Activated CD4-positive, alpha-beta memory T cell treated with anti-CD3 and anti-CD28 coated beads, Interleukin-2, amount 10 ng/mL, durations not matched to agents 7 days and 5 days (primary cell): Measurements from ENCODE around the gene PDE8A. TPM values are rescaled to one million over a fixed set of nuclear protein-coding genes. Genes with fewer than 3 reads are reported as not detected.

ENCODE experiments used
- CTCF ChIA-PET: fragments of 350-600 bp; sonication (Branson Sonifier 250); formaldehyde crosslinking; loops from one replicate; lab custom pipeline; 2021; ENCODE audit warnings: antibody characterized with exemption, inconsistent platforms; lab: Charles Lee
- POLR2A ChIA-PET: fragments of 350-600 bp; sonication (Branson Sonifier 250); formaldehyde crosslinking; loops from one replicate; lab custom pipeline; 2021; ENCODE audit warnings: antibody characterized with exemption; lab: Charles Lee
- DNase-seq: peaks from one replicate; pipeline ENCODE4 v3.0.0-alpha.2; 2020
- H3K27ac Mint-ChIP-seq: one replicate; pipeline ENCODE4 v1.8.0; 2021; ENCODE audit warnings: mild to moderate bottlenecking, mixed read lengths
- H3K27me3 Mint-ChIP-seq: one replicate; pipeline ENCODE4 v1.8.0; 2021; ENCODE audit warnings: mixed read lengths
- H3K36me3 Mint-ChIP-seq: one replicate; pipeline ENCODE4 v1.8.0; 2021; ENCODE audit warnings: low read depth, mixed read lengths
- H3K4me1 Mint-ChIP-seq: one replicate; pipeline ENCODE4 v1.8.0; 2021; ENCODE audit warnings: mixed read lengths
- H3K4me3 Mint-ChIP-seq: one replicate; pipeline ENCODE4 v1.8.0; 2021; ENCODE audit warnings: mild to moderate bottlenecking, mixed read lengths
- H3K9me3 Mint-ChIP-seq: one replicate; pipeline ENCODE4 v1.8.0; 2021; ENCODE audit warnings: mixed read lengths
- total RNA-seq, 2 experiments: library from RNA; stranded (reverse); gene quantifications; one replicate each; pipeline ENCODE4 v1.2.3, GENCODE V29; 2021

PDE8A gene
- total RNA-seq, 2 experiments from 2014 or later: 24.4 to 25.1 TPM

- ChIA-PET CTCF (no interaction called here), POLR2A (interaction anchor here (1.4 kb wide), 1 partner anchor 19 kb away, joined by 5 read pairs; the partner anchor contains the start of gene PDE8A)
- no peaks in the 10 kb centered on the region for H3K27me3 Mint-ChIP-seq
These were observed 18.7 kb downstream of the PDE8A start for GRCh38 chr15:85000189-85000864.

GRCh38 chr15:85000937-85001336, 19.3 kb downstream of the PDE8A start:
- ChIA-PET CTCF (no interaction called here), POLR2A (no interaction called here)
- H3K27me3 Mint-ChIP-seq: no peaks in the 10 kb centered on the region
- no peaks in the 10 kb centered on the region for H3K9me3 Mint-ChIP-seq
- DNase-seq: no peak
- H3K36me3 Mint-ChIP-seq: no peaks in the 10 kb centered on the region
- no peak overlapping the region for H3K27ac Mint-ChIP-seq
- H3K4me1 Mint-ChIP-seq: peaks cover 13% of the 10 kb centered on the region
- no peak overlapping the region for H3K4me3 Mint-ChIP-seq

More at GRCh38 chr15:85000189-85000864, 18.7 kb downstream of the PDE8A start:
- H3K27ac Mint-ChIP-seq: no peak overlapping the region
- H3K36me3 Mint-ChIP-seq: no peaks in the 10 kb centered on the region
- no peak for DNase-seq
- H3K4me1 Mint-ChIP-seq: peaks cover 13% of the 10 kb centered on the region
- H3K9me3 Mint-ChIP-seq: no peaks in the 10 kb centered on the region
- no peak overlapping the region for H3K4me3 Mint-ChIP-seq

GRCh38 chr15:85002517-85002916, 20.9 kb downstream of the PDE8A start:
- no peaks in the 10 kb centered on the region for H3K9me3 Mint-ChIP-seq
- no peak for DNase-seq
- no peak overlapping the region for H3K4me3 Mint-ChIP-seq
- POLR2A ChIA-PET: no interaction called here
- H3K4me1 Mint-ChIP-seq: peaks cover 13% of the 10 kb centered on the region
- H3K27ac Mint-ChIP-seq: no peak overlapping the region
- CTCF ChIA-PET: interaction anchor here (1.6 kb wide), 1 partner anchor 19 kb away, joined by 3 read pairs; no protein-coding TSS in a partner anchor
- no peaks in the 10 kb centered on the region for H3K36me3 Mint-ChIP-seq
- no peaks in the 10 kb centered on the region for H3K27me3 Mint-ChIP-seq

GRCh38 chr15:85003593-85004312, 22.1 kb downstream of the PDE8A start:
- no peak for DNase-seq
- peaks cover 16% of the 10 kb centered on the region for H3K4me1 Mint-ChIP-seq
- CTCF ChIA-PET: interaction anchor here (1.2 kb wide), 1 partner anchor 27 kb away, joined by 3 read pairs; no protein-coding TSS in a partner anchor
- POLR2A ChIA-PET: interaction anchor here (0.8 to 0.9 kb wide), 2 partner anchors 12 to 23 kb away, joined by 3 read pairs; no protein-coding TSS in a partner anchor
- no peak overlapping the region for H3K27ac Mint-ChIP-seq
- no peaks in the 10 kb centered on the region for H3K9me3 Mint-ChIP-seq
- no peaks in the 10 kb centered on the region for H3K27me3 Mint-ChIP-seq
- H3K4me3 Mint-ChIP-seq: no peak overlapping the region
- H3K36me3 Mint-ChIP-seq: no peaks in the 10 kb centered on the region

- no peak overlapping the region for H3K27ac Mint-ChIP-seq
- H3K36me3 Mint-ChIP-seq: no peaks in the 10 kb centered on the region
- no peaks in the 10 kb centered on the region for H3K27me3 Mint-ChIP-seq
- no peak overlapping the region for H3K4me3 Mint-ChIP-seq
- POLR2A ChIA-PET: interaction anchor here (0.8 kb wide), 1 partner anchor 24 kb away, joined by 3 read pairs; no protein-coding TSS in a partner anchor
- H3K9me3 Mint-ChIP-seq: no peaks in the 10 kb centered on the region
- CTCF ChIA-PET: interaction anchor here (1.0 to 1.5 kb wide), 2 partner anchors 18 to 416 kb away, joined by 4 read pairs; no protein-coding TSS in a partner anchor
- no peak for DNase-seq
- H3K4me1 Mint-ChIP-seq: peaks cover 19% of the 10 kb centered on the region
These were observed 22.9 kb downstream of the PDE8A start for GRCh38 chr15:85004550-85004949.

DNA sequence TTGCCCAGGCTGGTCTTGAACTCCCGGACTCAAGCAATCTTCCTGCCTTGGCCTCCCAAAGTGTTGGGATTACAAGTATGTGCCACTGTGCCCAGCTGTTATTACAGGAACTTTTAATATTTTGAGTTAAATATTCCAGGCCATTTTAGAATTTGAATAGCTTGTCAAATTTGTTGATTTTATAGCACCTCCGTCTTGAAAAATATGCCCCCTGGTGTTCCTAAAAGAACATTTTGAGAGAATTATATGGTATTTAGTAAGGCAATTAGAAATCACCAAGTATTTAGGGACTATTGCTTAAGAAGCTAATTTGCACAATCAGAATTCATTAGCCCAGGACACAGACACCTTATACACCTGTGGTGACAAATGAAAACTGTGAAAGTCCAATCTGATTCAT, 23.7 kb downstream of the PDE8A start:
- H3K4me1 Mint-ChIP-seq: peaks cover 20% of the 10 kb centered on the region
- DNase-seq: no peak

DNA sequence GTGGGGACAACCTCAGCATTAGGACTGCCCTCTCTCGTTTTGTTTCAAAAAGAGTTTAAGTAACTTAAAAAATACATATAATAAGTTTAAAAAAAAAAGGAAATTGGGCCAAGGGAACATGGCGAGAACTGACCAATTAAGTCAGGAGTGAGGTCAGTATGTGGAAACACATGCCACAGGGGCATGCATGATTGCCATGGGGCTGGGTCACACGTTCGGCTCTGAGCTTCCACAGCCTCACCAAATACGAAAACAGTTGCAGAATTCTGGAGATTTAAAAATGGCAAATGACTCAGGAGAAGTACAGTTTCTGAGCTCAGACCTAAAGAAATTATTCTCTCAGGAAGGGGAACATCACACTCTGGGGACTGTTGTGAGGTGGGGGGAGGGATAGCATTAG, 24.1 kb downstream of the PDE8A start:
- H3K9me3 Mint-ChIP-seq: no peaks in the 10 kb centered on the region
- POLR2A ChIA-PET: no interaction called here
- H3K4me1 Mint-ChIP-seq: peaks cover 19% of the 10 kb centered on the region
- DNase-seq: no peak
- H3K36me3 Mint-ChIP-seq: no peaks in the 10 kb centered on the region
- H3K4me3 Mint-ChIP-seq: no peak overlapping the region
- CTCF ChIA-PET: interaction anchor here (1.0 to 1.5 kb wide), 2 partner anchors 9 to 418 kb away, joined by 3 to 4 read pairs; no protein-coding TSS in a partner anchor
- no peak overlapping the region for H3K27ac Mint-ChIP-seq
- no peaks in the 10 kb centered on the region for H3K27me3 Mint-ChIP-seq

More for the DNA sequence above, 23.7 kb downstream of the PDE8A start:
- ChIA-PET POLR2A (no interaction called here), CTCF (interaction anchor here (1.0 to 1.5 kb wide), 3 partner anchors 8 to 417 kb away, joined by 3 to 4 read pairs (median 4); no protein-coding TSS in a partner anchor)
- Mint-ChIP-seq H3K9me3 (no peaks in the 10 kb centered on the region), H3K4me3 (no peak overlapping the region), H3K27ac (no peak overlapping the region), H3K36me3 (no peaks in the 10 kb centered on the region), H3K27me3 (no peaks in the 10 kb centered on the region)

GRCh38 chr15:85006201-85006600, 24.5 kb downstream of the PDE8A start:
- peaks cover 4% of the 10 kb centered on the region for H3K36me3 Mint-ChIP-seq
- CTCF ChIA-PET: interaction anchor here (0.6 to 1.0 kb wide), 2 partner anchors 9 to 128 kb away, joined by 3 to 4 read pairs; no protein-coding TSS in a partner anchor
- no peaks in the 10 kb centered on the region for H3K9me3 Mint-ChIP-seq
- no peaks in the 10 kb centered on the region for H3K27me3 Mint-ChIP-seq
- POLR2A ChIA-PET: interaction anchor here (1.7 kb wide), 1 partner anchor 17 kb away, joined by 4 read pairs; no protein-coding TSS in a partner anchor
- no peak for DNase-seq
- H3K4me1 Mint-ChIP-seq: peaks cover 19% of the 10 kb centered on the region
- no peak overlapping the region for H3K27ac Mint-ChIP-seq
- no peak overlapping the region for H3K4me3 Mint-ChIP-seq

GRCh38 chr15:85006655-85007054, 25.0 kb downstream of the PDE8A start:
- H3K9me3 Mint-ChIP-seq: no peaks in the 10 kb centered on the region
- peaks cover 4% of the 10 kb centered on the region for H3K36me3 Mint-ChIP-seq
- DNase-seq: no peak
- H3K4me1 Mint-ChIP-seq: peaks cover 15% of the 10 kb centered on the region
- no peaks in the 10 kb centered on the region for H3K27me3 Mint-ChIP-seq
- H3K27ac Mint-ChIP-seq: no peak overlapping the region
- ChIA-PET POLR2A (interaction anchor here (1.7 kb wide), 1 partner anchor 18 kb away, joined by 4 read pairs; no protein-coding TSS in a partner anchor), CTCF (interaction anchor here (0.6 kb wide), 1 partner anchor 129 kb away, joined by 4 read pairs; no protein-coding TSS in a partner anchor)
- H3K4me3 Mint-ChIP-seq: no peak overlapping the region

GRCh38 chr15:85007137-85007536, 25.5 kb downstream of the PDE8A start:
- Mint-ChIP-seq H3K4me3 (no peak overlapping the region), H3K4me1 (peaks cover 14% of the 10 kb centered on the region), H3K27me3 (no peaks in the 10 kb centered on the region), H3K27ac (no peak overlapping the region), H3K36me3 (peaks cover 4% of the 10 kb centered on the region), H3K9me3 (no peaks in the 10 kb centered on the region)
- ChIA-PET CTCF (no interaction called here), POLR2A (interaction anchor here (1.7 kb wide), 1 partner anchor 18 kb away, joined by 4 read pairs; no protein-coding TSS in a partner anchor)
- no peak for DNase-seq

DNA sequence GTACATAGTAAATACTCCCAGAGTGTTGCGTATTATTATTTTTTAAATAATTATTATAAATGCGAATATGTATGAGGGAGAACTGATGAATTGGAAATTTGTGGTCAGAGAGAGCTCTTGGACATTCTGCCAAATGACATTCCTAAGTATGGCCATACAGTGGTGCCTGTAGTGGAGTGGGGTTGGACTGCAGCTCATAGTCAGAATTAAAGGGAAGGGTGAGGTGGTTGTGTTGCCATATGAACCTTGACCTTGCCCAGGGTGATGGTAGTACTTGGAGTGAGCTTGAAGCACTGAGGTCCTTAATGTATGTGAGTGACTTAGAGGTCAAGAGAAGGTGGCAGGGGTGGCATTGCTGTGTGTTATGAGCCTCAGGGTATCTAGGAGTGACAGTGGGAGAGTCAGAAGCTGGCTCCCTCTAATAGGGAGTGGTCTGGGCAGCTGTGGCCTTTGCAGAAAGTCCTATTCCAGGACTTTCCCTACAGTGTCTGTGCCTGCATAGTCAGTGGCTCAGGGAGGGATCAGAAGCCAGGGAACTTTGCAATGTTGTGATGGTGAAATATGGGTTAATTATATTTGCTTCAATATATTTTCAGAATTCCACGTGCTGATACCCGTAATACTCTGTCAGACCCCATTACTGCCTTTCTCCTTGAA, 26.2 kb downstream of the PDE8A start:
- H3K27ac Mint-ChIP-seq: no peak overlapping the region
- ChIA-PET CTCF (no interaction called here), POLR2A (interaction anchor here (1.7 kb wide), 1 partner anchor 19 kb away, joined by 4 read pairs; no protein-coding TSS in a partner anchor)
- no peaks in the 10 kb centered on the region for H3K27me3 Mint-ChIP-seq
- H3K4me1 Mint-ChIP-seq: peaks cover 7% of the 10 kb centered on the region
- H3K9me3 Mint-ChIP-seq: no peaks in the 10 kb centered on the region
- H3K4me3 Mint-ChIP-seq: no peak overlapping the region
- H3K36me3 Mint-ChIP-seq: peaks cover 4% of the 10 kb centered on the region
- no peak for DNase-seq

DNA sequence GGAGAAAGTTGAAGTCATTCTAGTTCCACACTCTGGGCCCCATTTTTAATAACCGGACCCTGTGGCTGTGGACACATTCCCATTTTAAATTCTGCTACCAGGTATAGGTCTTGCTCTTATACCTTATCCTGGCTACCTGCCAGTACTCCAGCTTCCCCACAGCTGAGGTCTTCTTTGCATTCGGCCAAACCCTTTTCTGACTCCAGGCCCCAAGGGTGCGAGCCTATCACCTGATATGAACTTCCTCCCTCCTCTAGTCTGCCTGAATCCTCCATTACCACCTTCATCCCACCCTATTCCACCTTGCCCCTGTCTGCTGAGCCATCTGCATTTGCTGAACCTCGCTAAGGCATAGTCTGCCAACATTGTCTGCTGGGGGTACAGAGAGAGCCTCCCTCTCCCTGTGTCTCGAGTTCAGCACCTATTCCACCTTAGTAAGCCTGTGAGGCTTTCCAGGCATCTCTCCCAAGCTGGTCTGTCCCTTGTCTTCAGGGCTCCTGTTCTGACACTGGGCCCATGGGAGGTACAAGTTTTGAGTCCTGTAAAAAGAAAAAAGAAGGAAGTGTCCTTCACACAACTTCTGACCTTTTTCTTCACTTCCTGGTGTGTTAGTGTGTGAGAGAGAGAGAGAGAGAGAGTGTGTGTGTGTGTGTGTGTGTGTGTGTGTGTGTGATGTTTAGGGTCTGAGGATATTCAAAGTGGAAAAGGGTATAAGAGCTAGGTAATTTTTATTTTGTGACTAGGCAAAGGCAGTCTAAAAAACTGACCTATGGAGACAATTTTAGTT, 27.0 kb downstream of the PDE8A start:
- Mint-ChIP-seq H3K36me3 (peaks cover 4% of the 10 kb centered on the region), H3K4me3 (no peak overlapping the region), H3K9me3 (no peaks in the 10 kb centered on the region), H3K27ac (no peak overlapping the region), H3K27me3 (no peaks in the 10 kb centered on the region), H3K4me1 (peaks cover 7% of the 10 kb centered on the region)
- POLR2A ChIA-PET: no interaction called here
- CTCF ChIA-PET: no interaction called here
- no peak for DNase-seq
